Right atrium auricular region (tissue), 2 donors: Measurements from ENCODE around the gene UNK. TPM values are rescaled to one million over a fixed set of nuclear protein-coding genes. Genes with fewer than 3 reads are reported as not detected.
"Not testable (repeated sequence)": the region's sequence is repeated elsewhere in the genome, so short reads cannot be mapped to it uniquely, and the experiment has no call there.

Source experiments
- DNase-seq: peaks from one replicate; pipeline ENCODE4 v3.0.0-alpha.2; 2019; ENCODE audit warnings: low spot score
- H3K27ac ChIP-seq, 2 donors: fragments of 200-600 bp; sonication (generic); 1 replicate in 1 of 2; 2 replicates in 1 of 2; pipeline ENCODE4 v1.5.1; 2016 to 2019
- H3K27me3 ChIP-seq, 2 donors: fragments of 200-600 bp; sonication (generic); one replicate each; pipeline versions ENCODE4 v1.5.1 to v1.6.0; 2017 to 2019
- H3K36me3 ChIP-seq: fragments of 200-600 bp; sonication (generic); one replicate; pipeline ENCODE4 v1.5.1; 2016
- H3K4me1 ChIP-seq, 2 donors: fragments of 200-600 bp; sonication (generic); one replicate each; pipeline versions ENCODE4 v1.5.1 to v1.6.0; 2017 to 2019
- H3K4me3 ChIP-seq, 2 donors: fragments of 200-600 bp; sonication (generic); 1 replicate in 1 of 2; 2 replicates in 1 of 2; pipeline ENCODE4 v1.5.1; 2017 to 2019; ENCODE audit warnings: mild to moderate bottlenecking in 1 of 2, moderate library complexity in 1 of 2
- H3K9me3 ChIP-seq, 2 donors: fragments of 200-600 bp; sonication (generic); one replicate each; pipeline ENCODE4 v1.5.1; 2019
- CTCF ChIP-seq, 2 donors: fragments of 200-600 bp; sonication (generic); IDR thresholded peaks; one replicate each; pipeline ENCODE4 v1.5.1; 2019; ENCODE audit warnings: antibody characterized with exemption in 2 of 2
- total RNA-seq, 2 donors: library from RNA; depleted of rRNA; stranded (reverse); fragments of >200 nt; gene quantifications; one replicate each; pipeline ENCODE4 v1.1.0, GENCODE V29; 2016

Gene UNK
- total RNA-seq, 2 donors from 2014 or later = 18.8 to 25.3 TPM

DNA sequence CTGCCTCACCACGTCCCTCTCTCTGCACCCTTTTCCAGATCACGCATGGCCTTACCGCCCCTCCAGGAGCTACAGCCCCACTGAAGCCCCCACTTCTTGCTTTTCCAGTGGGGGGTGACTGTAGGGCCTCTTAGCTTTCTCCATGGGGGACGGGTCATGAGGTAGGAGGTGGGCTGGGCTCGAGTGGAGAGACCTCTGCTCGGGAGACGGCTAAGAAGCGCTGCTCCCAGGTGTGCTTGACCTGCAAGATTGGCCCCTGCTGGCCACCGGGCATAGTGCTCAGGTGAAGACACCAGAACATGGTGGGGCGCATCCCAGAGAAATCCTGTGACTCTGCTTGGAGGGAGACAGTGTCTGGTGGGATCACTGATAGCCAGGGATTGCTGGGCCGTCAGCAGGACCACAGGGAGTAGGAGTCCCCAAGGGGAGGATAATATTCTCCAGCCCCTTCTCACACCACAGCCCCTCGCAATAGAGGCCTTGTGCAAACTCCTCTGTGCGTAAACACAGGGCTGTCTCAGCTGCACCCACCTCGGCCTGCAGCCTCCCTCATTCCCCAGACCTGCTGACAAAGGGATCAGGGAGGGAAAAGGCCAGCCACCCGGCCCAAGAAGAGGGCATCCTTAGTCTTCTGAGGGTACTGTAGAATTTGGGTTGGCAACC lies 10.7 kb upstream of the UNK start:
- Histone ChIP-seq H3K36me3 (peaks cover 43% of the 10 kb centered on the region), H3K9me3 (no peaks in the 10 kb centered on the region), H3K27ac (no peak overlapping the region), H3K4me3 (no peak overlapping the region), H3K4me1 (peaks cover 0 to 31% of the 10 kb centered on the region in 2 donors), H3K27me3 (no peaks in the 10 kb centered on the region)
- DNase-seq = no peak
- no peak for TF ChIP-seq CTCF (IDR thresholded peaks at IDR 0.05)

DNA sequence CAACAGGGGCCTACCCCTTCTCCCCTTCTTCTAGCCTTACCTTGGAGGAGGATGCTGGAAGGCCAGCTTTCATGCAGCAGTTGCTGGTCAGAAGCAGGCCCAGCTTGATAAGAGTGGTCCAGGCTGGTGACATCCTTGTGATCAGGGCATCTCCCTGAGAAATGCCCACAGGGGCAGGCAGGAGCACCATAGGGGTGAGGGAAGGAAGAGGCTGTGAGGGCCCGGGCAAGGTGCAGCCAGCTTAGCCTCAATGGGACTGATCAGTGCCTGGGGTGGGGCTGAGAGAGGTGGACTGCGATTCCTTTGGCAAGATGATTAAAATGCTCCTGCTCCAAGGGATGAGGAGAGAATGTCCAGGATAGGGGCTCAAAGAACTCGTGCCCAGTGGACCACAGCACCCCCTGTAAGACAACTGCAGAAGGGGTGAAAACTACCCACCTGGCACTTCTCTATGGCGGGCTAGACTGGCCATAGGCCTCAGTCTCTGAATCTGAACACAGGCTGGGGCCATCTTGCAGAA lies 10.1 kb upstream of the UNK start:
- Histone ChIP-seq H3K27me3 (no peaks in the 10 kb centered on the region), H3K4me3 (no peak overlapping the region), H3K4me1 (peaks cover 0 to 31% of the 10 kb centered on the region in 2 donors), H3K36me3 (peaks cover 45% of the 10 kb centered on the region), H3K27ac (no peak overlapping the region), H3K9me3 (no peaks in the 10 kb centered on the region)
- no peak for DNase-seq
- no peak for TF ChIP-seq CTCF (IDR thresholded peaks at IDR 0.05)

GRCh38 chr17:75774991-75775668 lies 9.5 kb upstream of the UNK start:
- no peaks in the 10 kb centered on the region for H3K9me3 ChIP-seq
- TF ChIP-seq CTCF (IDR thresholded peaks at IDR 0.05) = no peak
- no peaks in the 10 kb centered on the region for H3K27me3 ChIP-seq
- H3K4me3 ChIP-seq = no peak overlapping the region
- H3K4me1 ChIP-seq = peaks cover 0 to 31% of the 10 kb centered on the region in 2 donors
- no peak for DNase-seq
- peaks cover 45% of the 10 kb centered on the region for H3K36me3 ChIP-seq
- peak overlapping the region; percentile 49 to 66 for H3K27ac ChIP-seq

- H3K27ac ChIP-seq = peak overlapping the region; percentile 49 to 99
- DNase-seq = no peak
- no peak for TF ChIP-seq CTCF (IDR thresholded peaks at IDR 0.05)
- H3K9me3 ChIP-seq = no peaks in the 10 kb centered on the region
- H3K4me1 ChIP-seq = peaks cover 0 to 31% of the 10 kb centered on the region in 2 donors
- peaks cover 45% of the 10 kb centered on the region for H3K36me3 ChIP-seq
- no peaks in the 10 kb centered on the region for H3K27me3 ChIP-seq
- peak overlapping the region; percentile 17 to 85 for H3K4me3 ChIP-seq
Observed at GRCh38 chr17:75776386-75777295, 8.0 kb upstream of the UNK start.

DNA sequence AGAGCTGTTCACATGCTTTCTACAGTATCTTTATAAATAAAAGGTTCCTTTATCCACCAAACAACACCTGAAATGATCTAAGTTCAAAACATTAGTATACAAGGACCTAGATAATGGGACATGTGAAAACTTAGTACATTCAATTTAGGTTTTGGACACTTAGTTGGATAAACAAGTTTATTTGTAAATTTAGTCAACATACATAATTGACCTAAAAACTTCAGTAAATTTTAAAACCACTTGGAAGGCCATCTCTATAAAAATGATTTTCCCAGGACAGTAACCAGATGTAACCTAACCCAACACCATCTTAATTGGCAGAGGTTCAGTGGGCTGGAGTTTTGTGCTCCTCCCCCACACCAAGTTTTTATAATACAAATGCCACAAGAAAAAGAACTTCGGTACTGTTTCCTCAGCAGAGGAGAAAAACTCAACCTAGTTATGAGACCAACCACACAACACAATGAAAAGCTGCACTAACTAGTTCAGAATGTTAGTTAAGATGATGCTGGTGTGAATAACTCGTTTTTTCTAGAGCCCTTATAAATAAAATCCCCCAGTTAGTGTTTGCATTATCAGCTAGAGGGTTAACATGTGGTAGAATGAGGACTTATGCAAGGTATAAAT lies 7.2 kb upstream of the UNK start:
- Histone ChIP-seq H3K9me3 (no peaks in the 10 kb centered on the region), H3K27me3 (no peaks in the 10 kb centered on the region), H3K36me3 (peaks cover 45% of the 10 kb centered on the region), H3K4me3 (peak overlapping the region; percentile 79 to 85), H3K4me1 (peaks cover 0 to 31% of the 10 kb centered on the region in 2 donors), H3K27ac (peak overlapping the region; percentile 49 to 99)
- TF ChIP-seq CTCF (IDR thresholded peaks at IDR 0.05) = no peak
- no peak for DNase-seq

DNA sequence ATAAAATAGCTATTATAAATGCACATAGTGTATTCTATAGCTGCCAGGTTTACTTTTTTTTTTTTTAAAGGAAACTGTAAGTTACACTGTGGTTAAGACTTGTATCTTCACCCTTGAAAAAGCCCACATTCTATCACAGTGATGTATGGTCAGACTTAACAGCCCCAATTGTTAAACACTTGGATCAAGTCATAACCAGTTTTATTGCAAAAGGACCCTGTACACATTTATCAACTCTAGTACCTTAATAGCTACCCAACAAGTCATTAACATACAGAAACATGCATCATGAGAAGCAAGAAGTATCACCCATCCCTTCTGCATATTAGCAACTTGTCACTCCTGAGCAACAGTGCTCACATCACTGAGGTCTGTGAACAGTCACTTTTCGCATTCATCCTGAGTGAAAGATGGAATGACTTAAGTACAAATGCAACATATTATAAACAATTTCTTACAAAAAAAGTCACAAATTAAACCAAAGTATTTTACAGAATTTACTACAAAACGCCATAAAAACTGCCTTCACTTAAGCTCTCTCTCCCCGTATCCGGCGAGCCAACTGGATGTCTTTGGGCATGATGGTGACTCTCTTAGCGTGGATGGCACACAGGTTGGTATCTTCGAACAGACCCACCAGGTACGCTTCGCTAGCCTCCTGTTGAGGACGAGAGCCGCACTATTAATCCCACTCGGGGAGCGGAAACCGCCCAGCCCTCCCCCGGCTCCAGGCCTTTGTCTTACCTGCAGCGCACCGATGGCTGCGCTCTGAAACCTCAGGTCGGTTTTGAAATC lies 6.3 kb upstream of the UNK start:
- peaks cover 45% of the 10 kb centered on the region for H3K36me3 ChIP-seq
- H3K9me3 ChIP-seq, H3K27me3 ChIP-seq, DNase-seq: not testable (repeated sequence)
- peaks cover 0 to 34% of the 10 kb centered on the region in 2 donors for H3K4me1 ChIP-seq
- peak overlapping the region; percentile 96 to 99 for H3K27ac ChIP-seq
- peak overlapping the region; percentile 79 to 85 for H3K4me3 ChIP-seq
